MG63 (cell line): Measurements from ENCODE around the gene XAB2. TPM values are rescaled to one million over a fixed set of nuclear protein-coding genes. Genes with fewer than 3 reads are reported as not detected.

Experiments
- DNase-seq: peaks from one replicate; pipeline ENCODE4 v3.0.0-alpha.2; 2020
- H3K27me3 ChIP-seq: fragments of 250-450 bp; sonication (Bioruptor Pico); 2 replicates; pipeline ENCODE4 v1.5.1; 2020; ENCODE audit warnings: mild to moderate bottlenecking, moderate library complexity
- H3K36me3 ChIP-seq: fragments of 250-450 bp; sonication (Bioruptor Pico); 2 replicates; pipeline ENCODE4 v1.5.1; 2020; ENCODE audit warnings: mild to moderate bottlenecking, moderate library complexity
- H3K4me3 ChIP-seq: fragments of 250-450 bp; sonication (Bioruptor Pico); 2 replicates; pipeline ENCODE4 v1.5.1; 2020; ENCODE audit warnings: mild to moderate bottlenecking, moderate library complexity
- H3K9me3 ChIP-seq: fragments of 250-450 bp; sonication (Bioruptor Pico); 2 replicates; pipeline ENCODE4 v1.5.1; 2020; ENCODE audit warnings: mild to moderate bottlenecking, moderate library complexity
- total RNA-seq: library from RNA; depleted of rRNA; stranded (reverse); fragments of >200 nt; shearing (Covaris generic); gene quantifications from 2 replicates; pipeline ENCODE4 v1.2.3, GENCODE V29; 2014; ENCODE audit warnings: low replicate concordance; rRNA removed

The XAB2 gene
- 71.0 and 115 TPM in 2 replicates for total RNA-seq

DNA sequence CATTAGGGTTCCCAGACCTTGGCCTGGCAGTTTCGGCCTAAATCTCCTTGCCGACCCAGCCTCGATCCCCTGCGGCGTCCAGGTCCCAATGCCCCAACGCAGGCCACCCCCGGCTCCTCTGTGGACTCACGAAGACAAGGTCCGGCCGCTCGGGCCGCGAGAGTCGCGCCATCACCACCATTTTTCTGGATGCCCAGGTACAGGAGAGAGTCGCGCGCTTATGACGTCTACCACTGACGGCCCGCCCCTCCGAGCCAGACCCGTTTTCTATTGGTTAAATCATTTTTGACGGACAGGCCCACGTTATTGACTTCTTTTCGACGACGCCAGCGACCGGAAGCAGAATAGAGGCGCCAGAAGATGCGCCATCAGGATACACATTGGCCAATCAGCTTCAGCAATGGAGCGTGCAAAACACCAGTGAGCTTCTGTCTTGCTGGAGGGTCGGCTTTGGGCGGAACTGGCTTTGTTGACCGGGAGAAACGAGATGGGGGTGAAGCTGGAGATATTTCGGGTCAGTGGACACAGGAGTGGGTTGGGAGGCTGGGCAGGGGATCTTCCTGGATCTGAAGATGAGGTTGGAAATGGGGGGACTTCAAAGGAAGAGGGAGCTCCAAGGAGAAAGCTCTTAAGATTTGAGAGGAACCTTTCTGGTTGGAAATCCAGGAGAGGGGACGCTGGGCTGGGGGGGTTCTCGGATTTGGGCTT lies at the start of gene XAB2, which contains the start of gene PET100:
TSS of gene XAB2 (minus strand) at position 199 of the 708 bp plus-strand sequence. CDS start at position 181, 18 bp downstream.
TSS of gene PET100 (plus strand) at position 447 of the 708 bp plus-strand sequence. CDS start at position 488, 41 bp downstream.
- H3K9me3 ChIP-seq: no peaks in the 10 kb centered on the region
- H3K4me3 ChIP-seq: peak within 1 kb of the TSS; percentile 93
- peaks cover 37% of the 10 kb centered on the region for H3K36me3 ChIP-seq
- H3K27me3 ChIP-seq: no peaks in the 10 kb centered on the region; the same call in 1 of the 2 replicates
- peak; percentile 99 for DNase-seq

DNA sequence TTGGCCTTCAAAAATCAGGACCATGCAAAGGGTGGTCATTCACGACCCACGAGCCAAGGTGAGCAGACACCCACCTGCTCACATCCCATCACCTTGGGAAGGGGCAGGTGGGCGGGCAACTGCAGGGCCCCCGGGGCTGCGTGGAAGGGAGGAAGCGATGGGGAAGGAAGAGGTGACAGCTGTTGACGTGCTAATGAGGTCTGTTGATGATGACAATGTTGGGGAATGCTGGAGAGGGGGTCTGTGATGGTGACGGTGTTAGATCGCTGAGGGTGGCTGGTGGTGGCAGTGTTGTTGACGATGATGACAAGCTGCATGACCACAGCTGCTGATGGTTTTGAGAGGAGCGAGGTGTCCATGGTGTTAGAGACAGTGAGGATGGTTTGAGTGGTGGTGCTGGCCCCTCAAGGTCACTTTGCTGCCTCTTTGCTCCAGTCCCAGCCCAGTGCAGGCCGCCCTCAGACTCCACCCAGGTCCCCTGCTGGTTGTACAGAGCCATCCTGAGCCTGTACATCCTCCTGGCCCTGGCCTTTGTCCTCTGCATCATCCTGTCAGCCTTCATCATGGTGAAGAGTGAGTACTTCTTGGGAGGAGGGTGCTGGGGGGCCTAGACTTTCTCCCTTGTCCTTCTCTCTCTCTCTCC lies 48.4 kb upstream of the XAB2 start:
- Histone ChIP-seq H3K36me3 (peaks cover 5% of the 10 kb centered on the region), H3K4me3 (no peak overlapping the region), H3K27me3 (peaks cover 57% of the 10 kb centered on the region), H3K9me3 (peaks cover 14% of the 10 kb centered on the region)
- DNase-seq: no peak

DNA sequence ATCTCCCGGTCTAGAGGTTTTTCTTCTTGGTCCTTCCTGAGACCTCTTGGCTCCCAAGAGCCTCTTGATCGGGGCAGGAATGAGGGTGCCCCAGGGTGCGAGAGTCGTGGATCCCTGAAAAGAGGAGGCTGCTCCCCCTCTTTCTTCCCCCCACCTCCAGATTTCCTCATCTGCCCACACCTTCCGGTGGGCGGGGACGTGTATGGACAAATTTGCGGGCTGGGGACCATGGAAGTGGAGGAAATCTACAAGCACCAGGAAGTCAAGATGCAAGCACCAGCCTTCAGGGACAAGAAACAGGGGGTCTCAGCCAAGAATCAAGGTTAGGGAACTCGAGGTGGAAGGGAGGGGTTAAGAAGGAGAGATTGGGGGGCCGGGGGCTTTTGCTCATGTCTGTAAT lies 47.5 kb upstream of the XAB2 start, which contains the start of gene MCEMP1:
TSS of gene MCEMP1 (plus strand) at position 237 of the 400 bp plus-strand sequence. CDS start at position 268, 31 bp downstream.
- Histone ChIP-seq H3K27me3 (peaks cover 66% of the 10 kb centered on the region), H3K4me3 (no peak within 1 kb of the TSS), H3K9me3 (peaks cover 14% of the 10 kb centered on the region), H3K36me3 (no peaks in the 10 kb centered on the region)
- no peak for DNase-seq

DNA sequence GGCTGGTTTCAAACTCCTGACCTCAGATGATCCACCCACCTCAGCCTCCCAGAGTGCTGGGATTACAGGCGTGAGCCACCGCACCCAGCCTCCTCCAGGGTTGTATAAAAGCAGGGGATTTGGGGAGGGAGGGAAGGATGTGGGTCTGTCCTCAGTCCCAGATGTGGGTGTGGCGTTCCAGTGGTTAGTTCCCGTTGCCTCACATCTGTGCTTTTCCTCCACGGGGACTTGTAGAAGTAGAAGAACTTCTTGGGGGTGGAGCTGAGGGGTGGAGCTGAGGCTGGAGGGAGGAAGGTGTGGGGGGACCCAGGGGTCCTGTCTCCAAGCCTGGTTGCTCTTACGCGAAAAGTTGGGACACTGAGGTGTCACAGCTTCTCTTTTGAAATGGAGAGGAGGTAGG lies 47.0 kb upstream of the XAB2 start:
- peaks cover 14% of the 10 kb centered on the region for H3K9me3 ChIP-seq
- DNase-seq: no peak
- no peaks in the 10 kb centered on the region for H3K36me3 ChIP-seq
- H3K27me3 ChIP-seq: peaks cover 71% of the 10 kb centered on the region
- no peak overlapping the region for H3K4me3 ChIP-seq

DNA sequence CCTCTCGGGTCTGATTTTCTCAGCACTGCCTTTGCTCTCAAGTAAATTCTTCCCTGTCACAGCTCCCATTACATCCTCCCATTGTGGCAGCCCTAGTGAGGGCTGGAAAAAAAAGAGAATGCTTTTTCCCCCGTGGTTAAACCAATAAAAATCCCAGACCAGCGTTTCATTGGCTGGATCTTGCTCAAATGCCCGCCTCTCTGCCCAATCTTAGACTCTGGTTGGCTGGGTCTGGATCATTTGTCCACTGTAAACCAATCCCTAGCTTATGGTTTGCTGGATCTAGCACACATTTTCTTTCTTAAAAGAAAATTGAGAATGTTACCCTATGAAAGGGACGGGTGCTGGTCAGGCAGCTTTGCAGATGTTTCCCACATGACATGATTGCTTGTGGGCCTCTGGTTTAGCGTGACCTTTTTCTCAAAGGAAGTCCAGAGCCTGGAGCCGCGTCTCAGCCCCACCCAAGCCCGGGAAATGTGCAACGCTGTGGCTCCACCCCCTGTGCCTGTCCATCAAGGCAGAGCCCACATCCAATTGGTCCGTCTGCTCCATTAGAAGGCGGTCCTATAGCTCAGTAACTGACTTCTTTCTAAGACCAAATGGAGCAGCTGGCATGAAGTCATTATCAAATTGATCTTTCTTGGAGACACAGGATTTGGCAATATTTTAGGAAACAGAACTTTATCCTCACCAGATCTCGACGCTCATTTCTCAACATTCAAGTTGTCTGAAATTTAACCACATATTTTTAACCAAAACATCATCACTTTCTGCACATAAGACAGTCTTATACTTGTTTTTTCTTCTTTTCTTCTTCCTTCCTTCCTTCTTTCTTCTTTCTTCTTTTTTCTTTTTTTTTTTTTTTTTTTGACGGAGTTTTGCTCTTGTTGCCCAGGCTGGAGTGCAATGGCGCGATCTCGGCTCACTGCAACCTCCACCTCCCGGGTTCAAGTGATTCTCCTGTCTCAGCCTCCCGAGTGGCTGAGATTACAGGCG lies 45.0 kb upstream of the XAB2 start:
- H3K27me3 ChIP-seq: peaks cover 78% of the 10 kb centered on the region
- no peaks in the 10 kb centered on the region for H3K36me3 ChIP-seq
- peak; percentile 72 for DNase-seq
- H3K9me3 ChIP-seq: peaks cover 14% of the 10 kb centered on the region
- no peak overlapping the region for H3K4me3 ChIP-seq

DNA sequence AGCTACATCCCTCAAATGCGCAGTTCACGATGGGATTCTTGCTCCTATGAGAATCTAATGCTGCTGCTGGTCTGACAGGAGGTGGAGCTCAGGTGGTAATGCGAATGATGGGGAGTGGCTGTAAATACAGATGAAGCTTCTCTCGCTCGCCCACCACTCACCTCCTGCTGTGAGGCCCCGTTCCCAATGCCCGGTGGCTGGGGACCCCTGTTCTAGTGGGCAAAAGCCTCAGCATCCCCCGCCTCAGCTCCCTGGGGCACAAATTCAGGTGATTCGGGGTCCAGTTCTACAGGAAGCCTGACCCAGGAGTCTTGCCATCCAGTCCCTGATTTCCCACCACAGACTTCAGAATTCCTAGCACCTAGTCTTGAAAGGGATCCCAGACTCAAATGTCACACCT lies 43.2 kb upstream of the XAB2 start:
- Histone ChIP-seq H3K9me3 (peaks cover 14% of the 10 kb centered on the region), H3K27me3 (peaks cover 80% of the 10 kb centered on the region), H3K4me3 (no peak overlapping the region), H3K36me3 (no peaks in the 10 kb centered on the region)
- DNase-seq: no peak

DNA sequence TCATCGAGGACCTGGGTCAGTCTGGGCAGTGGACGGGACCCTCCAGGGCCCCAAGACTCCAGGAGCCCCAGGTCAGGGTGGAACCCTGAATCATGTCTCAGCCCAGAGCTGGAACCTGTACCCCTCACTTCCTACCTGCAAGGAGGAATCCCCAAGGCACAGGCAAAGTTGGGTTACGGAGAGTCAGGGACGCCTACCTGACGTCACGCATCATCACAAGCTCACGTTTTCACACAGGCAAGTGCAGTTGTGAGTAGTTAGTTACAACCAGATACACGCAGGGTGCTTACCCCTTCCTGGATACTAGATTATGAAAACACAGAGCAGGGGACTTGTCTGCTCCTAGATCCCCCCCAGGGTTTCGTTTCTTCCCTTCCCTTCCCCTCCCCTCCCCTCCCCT lies 41.4 kb upstream of the XAB2 start:
- no peak overlapping the region for H3K4me3 ChIP-seq
- H3K27me3 ChIP-seq: peaks cover 62% of the 10 kb centered on the region
- peaks cover 14% of the 10 kb centered on the region for H3K9me3 ChIP-seq
- DNase-seq: no peak
- H3K36me3 ChIP-seq: no peaks in the 10 kb centered on the region

DNA sequence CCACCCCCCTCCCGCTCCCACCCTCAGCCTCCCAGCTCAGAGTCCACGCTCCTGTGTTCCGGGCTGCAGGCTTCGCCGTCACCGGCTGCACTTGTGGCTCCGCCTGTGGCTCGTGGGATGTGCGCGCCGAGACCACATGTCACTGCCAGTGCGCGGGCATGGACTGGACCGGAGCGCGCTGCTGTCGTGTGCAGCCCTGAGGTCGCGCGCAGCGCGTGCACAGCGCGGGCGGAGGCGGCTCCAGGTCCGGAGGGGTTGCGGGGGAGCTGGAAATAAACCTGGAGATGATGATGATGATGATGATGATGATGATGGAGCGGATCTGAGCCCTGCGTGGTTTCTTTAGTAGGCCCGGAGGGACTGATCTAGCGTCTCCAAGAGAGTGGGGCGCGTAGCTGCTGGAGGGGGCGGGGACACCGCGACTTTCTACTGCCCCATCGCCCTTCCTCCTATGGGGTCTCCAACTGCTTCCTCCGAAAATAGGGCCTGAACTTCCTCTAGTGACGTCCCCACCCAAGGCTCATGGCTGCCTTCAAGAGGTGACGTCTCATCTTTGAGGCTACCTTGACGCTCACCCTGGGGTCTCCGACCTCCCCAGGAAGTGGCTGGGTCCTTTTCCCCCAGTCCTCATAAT lies 40.9 kb upstream of the XAB2 start:
- Histone ChIP-seq H3K4me3 (0 out of 2 replicates have a peak overlapping the region, but pooled peaks have one; percentile 15), H3K27me3 (peaks cover 60% of the 10 kb centered on the region), H3K36me3 (no peaks in the 10 kb centered on the region), H3K9me3 (peaks cover 13% of the 10 kb centered on the region)
- DNase-seq: peak; percentile 31

DNA sequence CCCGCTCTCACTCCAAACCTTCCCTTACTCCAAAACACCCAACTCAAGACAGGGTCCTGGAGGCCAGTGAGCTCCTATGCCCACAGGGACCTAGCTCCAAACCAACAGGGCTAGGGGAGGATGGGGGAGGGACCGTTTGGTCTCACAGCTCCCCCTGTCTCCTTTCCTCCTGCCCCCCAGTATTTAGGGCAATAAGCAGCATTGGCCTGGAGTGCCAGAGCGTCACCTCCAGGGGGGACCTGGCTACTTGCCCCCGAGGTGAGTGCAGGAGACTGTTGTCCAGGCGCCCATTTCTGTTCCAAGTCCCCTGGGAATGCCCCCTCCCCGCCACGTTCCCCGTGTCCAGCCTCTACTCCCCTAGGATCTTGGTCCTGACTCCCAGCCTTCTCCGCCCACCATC lies 40.3 kb upstream of the XAB2 start:
- H3K9me3 ChIP-seq: peaks cover 13% of the 10 kb centered on the region
- H3K36me3 ChIP-seq: no peaks in the 10 kb centered on the region
- H3K27me3 ChIP-seq: peaks cover 58% of the 10 kb centered on the region
- no peak overlapping the region for H3K4me3 ChIP-seq
- no peak for DNase-seq

DNA sequence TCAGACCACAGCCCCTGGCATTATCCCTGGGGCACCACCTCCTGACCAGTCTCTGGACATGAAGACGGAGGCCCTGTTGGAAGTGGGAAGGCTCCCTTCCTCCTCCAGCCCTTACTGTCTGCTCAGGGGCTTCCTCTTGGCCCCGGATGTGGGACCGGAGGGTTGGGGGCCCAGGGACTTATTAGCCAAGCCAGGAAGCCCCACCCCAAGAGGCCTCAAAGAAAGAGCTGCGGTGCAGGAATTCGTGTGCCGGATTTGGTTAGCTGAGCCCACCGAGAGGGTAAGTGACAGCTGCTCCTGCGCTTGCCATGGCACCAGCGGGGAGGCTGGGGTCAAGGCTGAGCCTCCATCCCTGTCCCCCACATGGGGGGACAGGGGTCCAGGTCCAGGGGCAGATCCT lies 39.5 kb upstream of the XAB2 start, which contains the start of gene RETN:
TSS of gene RETN (plus strand) at position 208 of the 400 bp plus-strand sequence. CDS start 278 bp downstream, outside the sequence.
- DNase-seq: no peak
- Histone ChIP-seq H3K9me3 (peaks cover 7% of the 10 kb centered on the region), H3K27me3 (peaks cover 61% of the 10 kb centered on the region), H3K36me3 (no peaks in the 10 kb centered on the region), H3K4me3 (no peak within 1 kb of the TSS)

DNA sequence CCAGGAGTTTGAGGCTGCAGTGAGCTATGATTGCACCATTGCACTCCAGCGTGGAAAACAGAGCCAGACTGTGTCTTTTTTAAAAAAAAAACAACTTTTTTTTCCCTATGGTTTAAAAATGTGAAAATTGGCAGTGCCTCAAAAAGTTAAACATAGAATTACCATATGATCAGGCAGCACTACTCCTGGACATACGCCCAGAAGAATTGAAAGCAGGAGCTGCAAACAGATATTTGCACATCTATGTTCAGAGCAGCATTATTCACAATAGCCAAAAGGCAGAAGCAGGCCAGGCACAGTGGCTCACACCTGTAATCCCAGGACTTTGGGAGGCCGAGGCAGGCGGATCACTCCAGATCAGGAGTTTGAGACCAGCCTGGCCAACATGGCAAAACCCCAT lies 35.7 kb upstream of the XAB2 start:
- no peak overlapping the region for H3K4me3 ChIP-seq
- H3K36me3 ChIP-seq: no peaks in the 10 kb centered on the region
- no peaks in the 10 kb centered on the region for H3K9me3 ChIP-seq
- DNase-seq: no peak
- peaks cover 59% of the 10 kb centered on the region for H3K27me3 ChIP-seq

DNA sequence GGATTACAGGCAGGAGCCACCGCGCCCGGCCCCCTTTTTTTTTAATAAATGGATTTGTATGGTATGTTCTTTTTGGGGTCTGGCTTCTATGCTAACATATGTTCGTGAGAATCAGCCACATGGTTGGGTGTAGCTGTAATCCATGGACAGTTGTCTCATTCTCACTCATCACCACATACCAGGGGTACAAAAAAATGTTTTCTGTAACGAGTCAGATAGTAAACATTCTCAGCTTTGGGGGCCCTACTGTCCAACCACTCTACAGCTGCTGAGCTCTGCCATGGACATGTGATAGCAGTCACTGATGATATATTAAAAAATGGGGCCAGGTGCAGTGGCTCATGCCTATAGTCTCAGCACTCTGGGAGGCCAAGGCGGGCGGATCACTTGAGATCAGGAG lies 34.4 kb upstream of the XAB2 start:
- Histone ChIP-seq H3K36me3 (no peaks in the 10 kb centered on the region), H3K27me3 (peaks cover 54% of the 10 kb centered on the region), H3K9me3 (no peaks in the 10 kb centered on the region), H3K4me3 (no peak overlapping the region)
- no peak for DNase-seq

DNA sequence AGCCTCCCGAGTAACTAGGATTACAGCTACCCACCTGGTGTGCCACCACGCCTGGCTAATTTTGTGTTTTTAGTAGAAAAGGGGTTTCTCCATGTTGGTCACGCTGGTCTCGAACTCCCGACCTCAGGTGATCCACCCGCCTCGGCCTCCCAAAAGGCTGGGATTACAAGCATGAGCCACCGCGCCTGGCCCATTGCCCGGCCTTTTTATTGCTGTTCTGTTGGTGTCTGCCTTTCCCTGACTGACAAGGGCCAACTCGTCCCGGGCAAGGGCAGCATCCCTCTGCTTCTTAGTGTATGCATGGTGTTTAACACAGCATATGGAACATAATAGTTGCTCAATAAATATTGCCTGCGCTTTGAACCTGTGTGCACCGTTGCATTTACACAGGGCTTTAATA lies 33.3 kb upstream of the XAB2 start:
- no peak overlapping the region for H3K4me3 ChIP-seq
- H3K36me3 ChIP-seq: no peaks in the 10 kb centered on the region
- DNase-seq: peak; percentile 55
- H3K27me3 ChIP-seq: peaks cover 56% of the 10 kb centered on the region
- no peaks in the 10 kb centered on the region for H3K9me3 ChIP-seq

DNA sequence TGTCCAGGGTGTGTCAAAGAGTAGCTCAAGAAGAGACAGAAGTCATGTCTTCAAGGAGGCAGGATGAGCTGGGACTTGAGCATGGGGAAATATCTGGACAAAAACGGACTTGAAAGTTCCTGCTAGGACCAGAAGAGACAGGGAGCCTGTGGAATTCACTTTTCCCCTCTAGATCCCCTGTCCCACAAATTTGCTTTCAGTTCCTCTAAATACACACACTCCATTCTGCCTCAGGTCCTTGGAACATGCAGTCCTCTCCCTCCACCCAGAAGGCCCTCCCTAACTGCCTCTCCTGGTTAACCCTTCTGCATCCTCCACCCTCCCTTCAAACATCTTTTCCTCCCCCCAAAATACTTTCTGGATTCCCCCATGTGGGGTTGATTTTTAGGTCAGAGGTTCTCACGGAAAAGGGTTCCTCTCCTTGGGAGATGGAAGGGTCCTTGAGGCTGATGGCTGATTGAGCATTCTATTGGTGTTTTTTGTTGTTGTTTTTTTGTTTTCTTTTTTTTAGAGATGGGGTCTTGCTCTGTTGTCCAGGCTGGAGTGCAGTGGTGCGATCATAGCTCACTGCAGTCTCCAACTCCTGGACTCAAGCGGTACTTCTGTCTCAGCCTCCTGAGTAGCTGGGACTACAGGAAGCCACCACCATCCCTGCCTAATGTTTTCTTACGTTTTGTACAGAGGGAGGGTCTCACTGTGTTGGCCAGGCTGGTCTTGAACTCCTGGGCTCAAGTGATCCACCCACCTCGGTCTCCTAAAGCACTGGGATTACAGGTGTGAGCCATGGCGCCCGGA lies 32.6 kb upstream of the XAB2 start:
- Histone ChIP-seq H3K36me3 (no peaks in the 10 kb centered on the region), H3K4me3 (no peak overlapping the region), H3K9me3 (no peaks in the 10 kb centered on the region), H3K27me3 (peaks cover 56% of the 10 kb centered on the region)
- no peak for DNase-seq

DNA sequence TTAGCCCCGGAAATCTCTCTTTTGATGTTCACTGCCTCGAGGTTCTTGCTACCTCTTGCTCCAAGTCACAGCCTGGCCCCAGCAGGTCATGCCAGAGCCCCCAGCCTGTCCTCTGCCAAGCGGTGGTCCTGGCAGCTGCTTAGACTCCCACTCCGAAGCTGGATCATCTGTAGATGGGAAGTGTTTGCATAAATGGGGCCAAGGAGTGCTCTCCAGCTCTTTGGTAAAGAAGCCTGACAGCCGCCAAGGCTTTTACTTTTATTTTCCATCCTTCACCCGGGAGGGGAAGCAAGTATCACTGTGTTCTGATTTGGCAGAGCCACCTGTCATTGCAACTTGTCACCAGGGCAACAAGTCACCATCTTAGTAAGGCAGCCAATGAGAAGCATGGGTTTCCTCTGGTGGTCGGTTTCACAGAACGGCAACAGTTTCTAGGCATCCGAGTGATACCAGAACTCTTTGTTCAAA lies 28.9 kb upstream of the XAB2 start:
- peaks cover 50% of the 10 kb centered on the region for H3K27me3 ChIP-seq
- no peak for DNase-seq
- H3K9me3 ChIP-seq: no peaks in the 10 kb centered on the region
- H3K4me3 ChIP-seq: no peak overlapping the region
- no peaks in the 10 kb centered on the region for H3K36me3 ChIP-seq
